NB4 (cell line): Measurements from ENCODE around the gene SYNGR3.

Source experiments
- POLR2A ChIP-seq: IDR thresholded peaks from 2 replicates; pipeline ENCODE4 v1.6.1; 2011; ENCODE audit warnings: mild to moderate bottlenecking; ENCODE audit not compliant: insufficient read length; ENCODE audit errors: extremely low read depth
- TF ChIP-seq, protein P1 (sequence below): IDR thresholded peaks from 2 replicates; pipeline ENCODE4 v1.6.1; 2011; ENCODE audit warnings: low read depth, low read length

DNA sequence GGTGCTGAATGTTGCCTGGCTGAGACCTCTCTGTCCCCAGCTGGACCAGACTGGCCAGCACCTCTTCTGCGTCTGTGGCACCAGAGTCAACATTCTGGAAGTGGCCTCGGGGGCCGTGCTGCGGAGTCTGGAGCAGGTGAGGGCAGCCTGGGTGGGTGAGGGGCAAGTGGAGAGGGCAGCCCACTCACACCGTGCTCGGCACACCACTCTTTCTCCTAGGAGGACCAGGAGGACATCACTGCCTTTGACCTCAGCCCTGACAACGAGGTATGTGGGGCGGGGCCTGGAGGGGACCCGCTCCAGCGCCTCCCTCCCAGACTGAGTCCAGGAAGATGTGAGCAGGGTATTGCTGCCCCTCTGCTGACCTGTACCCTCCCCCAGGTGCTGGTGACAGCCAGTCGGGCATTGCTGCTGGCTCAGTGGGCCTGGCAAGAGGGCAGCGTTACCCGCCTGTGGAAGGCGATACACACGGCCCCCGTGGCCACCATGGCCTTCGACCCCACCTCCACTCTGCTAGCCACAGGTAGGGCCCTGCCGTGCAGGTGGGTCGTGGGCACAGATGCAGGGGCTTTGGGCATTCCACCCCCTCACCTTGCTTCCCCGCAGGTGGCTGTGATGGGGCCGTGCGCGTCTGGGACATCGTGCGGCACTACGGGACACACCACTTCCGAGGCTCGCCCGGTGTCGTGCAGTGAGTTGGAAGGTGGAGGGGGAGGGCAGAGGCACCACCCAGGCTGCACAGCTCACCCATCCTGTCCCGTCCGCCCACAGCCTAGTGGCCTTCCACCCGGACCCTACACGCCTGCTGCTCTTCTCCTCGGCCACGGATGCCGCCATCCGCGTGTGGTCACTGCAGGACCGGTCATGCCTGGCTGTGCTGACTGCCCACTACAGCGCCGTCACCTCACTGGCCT, 15.4 kb upstream of the SYNGR3 start:
- TF ChIP-seq, protein P1, sequence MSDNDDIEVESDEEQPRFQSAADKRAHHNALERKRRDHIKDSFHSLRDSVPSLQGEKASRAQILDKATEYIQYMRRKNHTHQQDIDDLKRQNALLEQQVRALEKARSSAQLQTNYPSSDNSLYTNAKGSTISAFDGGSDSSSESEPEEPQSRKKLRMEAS: no peak
- TF ChIP-seq POLR2A: no peak
